ENCODE results near the gene YJEFN3. TPM values are rescaled to one million over a fixed set of nuclear protein-coding genes. Genes with fewer than 3 reads are reported as not detected.

YJEFN3 gene
- total and polyA plus RNA-seq, 10 of the 15 experiments (the other 5 are each of a cell fraction or from before 2014, with no cell fraction given): 0.05 to 6.9 (median 3.5) TPM

- peaks cover 3 to 23% of the 10 kb centered on the region in 2 experiments for H3K36me3 ChIP-seq (ENCODE audit: control insufficient read depth in 2 of 2, insufficient read depth in 2 of 2, low read length in 1 of 2)
- RAD21 ChIA-PET (ENCODE audit: unreplicated experiment): interaction anchor here (0.6 to 1.2 kb wide), 4 partner anchors 9 to 217 kb away, joined by 3 to 5 read pairs (median 4); partner anchors contain the start of gene GMIP
- no peak overlapping the region for H2AFZ ChIP-seq (ENCODE audit: control insufficient read depth, low read depth, low read length)
- no peaks in the 10 kb centered on the region for H4K20me1 ChIP-seq (ENCODE audit: control insufficient read depth, insufficient read depth)
- no peaks in the 10 kb centered on the region for H3K27me3 ChIP-seq (replicated peaks in 1 of 2; ENCODE audit: control insufficient read depth in 2 of 2, insufficient read depth in 2 of 2, low read length in 1 of 2)
- ATAC-seq (no peak), FAIRE-seq (no peak), DNase-seq (ENCODE audit: low read depth, low spot score) (no peak)
- in situ Hi-C loops (cut with MboI) (loop anchor here (5.0 to 25.0 kb wide), 7 partner anchors 112 to 1507 kb away; partner anchors contain the start of genes GMIP, ZNF66 and ZNF737), intact Hi-C loops (cut with micrococcal nuclease; ENCODE audit: unreplicated experiment) (no loop called here)
- no peak overlapping the region for H3K4me2 ChIP-seq (ENCODE audit: control insufficient read depth, insufficient read depth)
- peaks cover 6% of the 10 kb centered on the region for H3K79me2 ChIP-seq (ENCODE audit: control insufficient read depth, insufficient read depth, low read length)
- TF ChIP-seq HSF1 (IDR thresholded peaks at IDR 0.05; ENCODE audit: low read depth, low read length) (no peak), ZBTB4 (CRISPR knock-in tag; IDR thresholded peaks at IDR 0.05) (no peak), IRF5 (IDR thresholded peaks at IDR 0.05; ENCODE audit: borderline replicate concordance) (no peak), POLR2A (IDR thresholded peaks at IDR 0.05; ENCODE audit: low read depth, low read length) (peak; percentile 56), SMAD1 (IDR thresholded peaks at IDR 0.05; ENCODE audit: low read depth, partially characterized antibody) (no peak), ZBED1 (IDR thresholded peaks at IDR 0.05; ENCODE audit: borderline replicate concordance) (no peak), RAD21 (IDR thresholded peaks at IDR 0.05; ENCODE audit: insufficient read depth, low read depth, low read length) (no peak)
- H3K4me1 ChIP-seq (ENCODE audit: control insufficient read depth, insufficient read depth, low read length): peaks cover 19% of the 10 kb centered on the region
- CTCF ChIA-PET: interaction anchor here (0.9 to 3.6 kb wide), 2 partner anchors 114 to 429 kb away, joined by 4 to 38 read pairs; partner anchors contain the start of gene GMIP
- SMC1A ChIA-PET (ENCODE audit: uncharacterized antibody, unreplicated experiment): no interaction called here
- POLR2A ChIA-PET: interaction anchor here (0.6 to 1.5 kb wide), 4 partner anchors 17 to 90 kb away, joined by 3 to 4 read pairs (median 4); no protein-coding TSS in a partner anchor
- H3K4me3 ChIP-seq: no peak overlapping the region
- no peak overlapping the region for H3K9ac ChIP-seq (ENCODE audit: control insufficient read depth, insufficient read depth, low read length)
- no peak overlapping the region for H3K27ac ChIP-seq (ENCODE audit: control insufficient read depth, insufficient read depth)
- BruUV-seq (replicated peaks): no TSS peak
- no peaks in the 10 kb centered on the region for H3K9me3 ChIP-seq (replicated peaks; ENCODE audit: control insufficient read depth, insufficient read depth, low read length)
- WGBS (ENCODE audit: insufficient coverage, insufficient replicate concordance, low lambda C conversion rate, missing lambda C conversion rate): 52% methylated on average over 11 of the region's 11 CpGs
Observed at GRCh38 chr19:19529783-19530422, 1.2 kb downstream of the YJEFN3 start.

All from GM12878 (cell line).